Erythroblast (primary cell): ENCODE measurements around the gene EYA2.

Source experiments
- GATA1 ChIP-seq: IDR thresholded peaks from 2 replicates; pipeline ENCODE4 v1.6.1; 2011; ENCODE audit warnings: low read depth, mild to moderate bottlenecking, control low read depth, low read length, moderate library complexity
- POLR2A ChIP-seq: IDR thresholded peaks from 2 replicates; pipeline ENCODE4 v1.6.1; 2011; ENCODE audit warnings: mild to moderate bottlenecking, low read length

- no peak for TF ChIP-seq POLR2A
- no peak for TF ChIP-seq GATA1
Observed at GRCh38 chr20:47143657-47144056, 249.0 kb downstream of the EYA2 start.
